ENCODE results near the gene MIA3. TPM values are rescaled to one million over a fixed set of nuclear protein-coding genes. Genes with fewer than 3 reads are reported as not detected.

The MIA3 gene
- 10 to 100 TPM; 55.1 to 62.1 TPM for total RNA-seq

- intact Hi-C loops (cut with micrococcal nuclease), result loop anchor here (1.0 kb wide), 2 partner anchors 37 to 153 kb away; no protein-coding TSS in a partner anchor
- H3K4me1 Mint-ChIP-seq (ENCODE audit: low read depth), result peaks cover 32% of the 10 kb centered on the region
- H3K27ac Mint-ChIP-seq, result peak within 1 kb of the TSS; percentile 54
- H3K27me3 Mint-ChIP-seq (ENCODE audit: low read depth), result peaks cover 3% of the 10 kb centered on the region
- H3K36me3 Mint-ChIP-seq (ENCODE audit: low read depth), result peaks cover 11% of the 10 kb centered on the region
- no peaks in the 10 kb centered on the region for H3K9me3 Mint-ChIP-seq
- H3K4me3 Mint-ChIP-seq, result peak within 1 kb of the TSS; percentile 84
- peak; percentile 83 for DNase-seq
- CTCF ChIA-PET, result interaction anchor here (1.9 kb wide), 1 partner anchor 16 kb away, joined by 9 read pairs; no protein-coding TSS in a partner anchor
These were observed at the start of gene MIA3 for GRCh38 chr1:222618001-222618879. Gene MIA3, plus strand, starts transcription at chr1:222618097. Its CDS starts 14 bp downstream, at chr1:222618111.

GRCh38 chr1:222570837-222571236, 47.1 kb upstream of the MIA3 start:
- H3K27ac Mint-ChIP-seq, result no peak overlapping the region
- peaks cover 6% of the 10 kb centered on the region for H3K4me1 Mint-ChIP-seq (ENCODE audit: low read depth)
- no peaks in the 10 kb centered on the region for H3K9me3 Mint-ChIP-seq
- peaks cover 57% of the 10 kb centered on the region for H3K36me3 Mint-ChIP-seq (ENCODE audit: low read depth)
- CTCF ChIA-PET, result no interaction called here
- no peak overlapping the region for H3K4me3 Mint-ChIP-seq
- intact Hi-C loops (cut with micrococcal nuclease), result no loop called here
- no peaks in the 10 kb centered on the region for H3K27me3 Mint-ChIP-seq (ENCODE audit: low read depth)
- DNase-seq, result no peak

- Mint-ChIP-seq H3K27ac (no peak overlapping the region), H3K9me3 (no peaks in the 10 kb centered on the region), H3K27me3 (ENCODE audit: low read depth) (no peaks in the 10 kb centered on the region), H3K4me1 (ENCODE audit: low read depth) (peaks cover 14% of the 10 kb centered on the region), H3K4me3 (no peak overlapping the region), H3K36me3 (ENCODE audit: low read depth) (peaks cover 59% of the 10 kb centered on the region)
- CTCF ChIA-PET, result no interaction called here
- intact Hi-C loops (cut with micrococcal nuclease), result no loop called here
- DNase-seq, result no peak
These were observed 38.6 kb upstream of the MIA3 start for GRCh38 chr1:222579316-222579715.

GRCh38 chr1:222582099-222582774, 35.7 kb upstream of the MIA3 start:
- Mint-ChIP-seq H3K36me3 (ENCODE audit: low read depth) (peaks cover 51% of the 10 kb centered on the region), H3K4me1 (ENCODE audit: low read depth) (peaks cover 30% of the 10 kb centered on the region), H3K4me3 (no peak overlapping the region), H3K27me3 (ENCODE audit: low read depth) (no peaks in the 10 kb centered on the region), H3K9me3 (no peaks in the 10 kb centered on the region), H3K27ac (no peak overlapping the region)
- intact Hi-C loops (cut with micrococcal nuclease), result loop anchor here (10.0 kb wide), 1 partner anchor 233 kb away; the partner anchor contains the start of gene DISP1
- no peak for DNase-seq
- CTCF ChIA-PET, result no interaction called here

GRCh38 chr1:222583079-222583478, 34.8 kb upstream of the MIA3 start:
- intact Hi-C loops (cut with micrococcal nuclease), result loop anchor here (10.0 kb wide), 1 partner anchor 232 kb away; the partner anchor contains the start of gene DISP1
- DNase-seq, result no peak
- H3K4me1 Mint-ChIP-seq (ENCODE audit: low read depth), result peaks cover 37% of the 10 kb centered on the region
- H3K36me3 Mint-ChIP-seq (ENCODE audit: low read depth), result peaks cover 50% of the 10 kb centered on the region
- no peak overlapping the region for H3K4me3 Mint-ChIP-seq
- H3K27ac Mint-ChIP-seq, result no peak overlapping the region
- H3K27me3 Mint-ChIP-seq (ENCODE audit: low read depth), result no peaks in the 10 kb centered on the region
- no peaks in the 10 kb centered on the region for H3K9me3 Mint-ChIP-seq
- CTCF ChIA-PET, result no interaction called here

- H3K36me3 Mint-ChIP-seq (ENCODE audit: low read depth), result peaks cover 35% of the 10 kb centered on the region
- H3K4me3 Mint-ChIP-seq, result no peak overlapping the region
- H3K9me3 Mint-ChIP-seq, result no peaks in the 10 kb centered on the region
- no peaks in the 10 kb centered on the region for H3K27me3 Mint-ChIP-seq (ENCODE audit: low read depth)
- intact Hi-C loops (cut with micrococcal nuclease), result loop anchor here (10.0 kb wide), 1 partner anchor 228 kb away; the partner anchor contains the start of gene DISP1
- DNase-seq, result no peak
- CTCF ChIA-PET, result interaction anchor here (2.4 kb wide), 1 partner anchor 47 kb away, joined by 10 read pairs; no protein-coding TSS in a partner anchor
- H3K27ac Mint-ChIP-seq, result no peak overlapping the region
- H3K4me1 Mint-ChIP-seq (ENCODE audit: low read depth), result peaks cover 57% of the 10 kb centered on the region
These were observed 31.1 kb upstream of the MIA3 start for GRCh38 chr1:222586842-222587241.

- intact Hi-C loops (cut with micrococcal nuclease), result loop anchor here (10.0 kb wide), 1 partner anchor 227 kb away; the partner anchor contains the start of gene DISP1
- Mint-ChIP-seq H3K36me3 (ENCODE audit: low read depth) (peaks cover 24% of the 10 kb centered on the region), H3K4me1 (ENCODE audit: low read depth) (peaks cover 48% of the 10 kb centered on the region), H3K9me3 (no peaks in the 10 kb centered on the region), H3K27me3 (ENCODE audit: low read depth) (no peaks in the 10 kb centered on the region), H3K4me3 (peak overlapping the region; percentile 17), H3K27ac (peak overlapping the region; percentile 19)
- CTCF ChIA-PET, result interaction anchor here (1.0 kb wide), 1 partner anchor 47 kb away, joined by 3 read pairs; no protein-coding TSS in a partner anchor
- DNase-seq, result no peak
These were observed 29.8 kb upstream of the MIA3 start for GRCh38 chr1:222588135-222588534.

- peak within 1 kb of the TSS; percentile 97 for H3K27ac Mint-ChIP-seq
- peak; percentile 93 for DNase-seq
- no peaks in the 10 kb centered on the region for H3K9me3 Mint-ChIP-seq
- H3K4me3 Mint-ChIP-seq, result peak within 1 kb of the TSS; percentile 99
- H3K27me3 Mint-ChIP-seq (ENCODE audit: low read depth), result no peaks in the 10 kb centered on the region
- intact Hi-C loops (cut with micrococcal nuclease), result loop anchor here (1.0 to 10.0 kb wide), 6 partner anchors 28 to 225 kb away; partner anchors contain the start of gene DISP1
- peaks cover 47% of the 10 kb centered on the region for H3K4me1 Mint-ChIP-seq (ENCODE audit: low read depth)
- peaks cover 21% of the 10 kb centered on the region for H3K36me3 Mint-ChIP-seq (ENCODE audit: low read depth)
- CTCF ChIA-PET, result interaction anchor here (0.9 to 2.2 kb wide), 5 partner anchors 9 to 125 kb away, joined by 3 to 7 read pairs (median 4); no protein-coding TSS in a partner anchor
These were observed 28.2 kb upstream of the MIA3 start, which contains the start of gene TAF1A for GRCh38 chr1:222589462-222590302. Gene TAF1A, minus strand, starts transcription at chr1:222589933.

GRCh38 chr1:222592171-222592570, 25.7 kb upstream of the MIA3 start:
- no peak for DNase-seq
- CTCF ChIA-PET, result interaction anchor here (0.7 kb wide), 1 partner anchor 51 kb away, joined by 3 read pairs; no protein-coding TSS in a partner anchor
- Mint-ChIP-seq H3K27ac (no peak overlapping the region), H3K27me3 (ENCODE audit: low read depth) (no peaks in the 10 kb centered on the region), H3K4me3 (no peak overlapping the region), H3K9me3 (no peaks in the 10 kb centered on the region), H3K36me3 (ENCODE audit: low read depth) (peaks cover 11% of the 10 kb centered on the region), H3K4me1 (ENCODE audit: low read depth) (peaks cover 31% of the 10 kb centered on the region)
- intact Hi-C loops (cut with micrococcal nuclease), result no loop called here

- Mint-ChIP-seq H3K4me3 (no peak overlapping the region), H3K9me3 (no peaks in the 10 kb centered on the region), H3K27me3 (ENCODE audit: low read depth) (no peaks in the 10 kb centered on the region), H3K27ac (no peak overlapping the region), H3K4me1 (ENCODE audit: low read depth) (peaks cover 11% of the 10 kb centered on the region), H3K36me3 (ENCODE audit: low read depth) (no peaks in the 10 kb centered on the region)
- DNase-seq, result no peak
- intact Hi-C loops (cut with micrococcal nuclease), result no loop called here
- CTCF ChIA-PET, result no interaction called here
These were observed 23.1 kb upstream of the MIA3 start for GRCh38 chr1:222594789-222595188.

- CTCF ChIA-PET, result no interaction called here
- no peaks in the 10 kb centered on the region for H3K9me3 Mint-ChIP-seq
- H3K4me1 Mint-ChIP-seq (ENCODE audit: low read depth), result peaks cover 5% of the 10 kb centered on the region
- H3K4me3 Mint-ChIP-seq, result no peak overlapping the region
- intact Hi-C loops (cut with micrococcal nuclease), result no loop called here
- DNase-seq, result no peak
- no peaks in the 10 kb centered on the region for H3K27me3 Mint-ChIP-seq (ENCODE audit: low read depth)
- H3K27ac Mint-ChIP-seq, result no peak overlapping the region
- H3K36me3 Mint-ChIP-seq (ENCODE audit: low read depth), result no peaks in the 10 kb centered on the region
These were observed 21.2 kb upstream of the MIA3 start for GRCh38 chr1:222596696-222597095.
